CD8-positive, alpha-beta memory T cell (primary cell): ENCODE measurements around the gene SH3BP4. TPM values are rescaled to one million over a fixed set of nuclear protein-coding genes. Genes with fewer than 3 reads are reported as not detected.

ENCODE experiments used
- CTCF ChIA-PET: fragments of 350-600 bp; sonication (Branson Sonifier 250); formaldehyde crosslinking; loops from one replicate; lab custom pipeline; 2021; ENCODE audit warnings: antibody characterized with exemption; lab: Charles Lee
- POLR2A ChIA-PET: fragments of 350-600 bp; sonication (Branson Sonifier 250); formaldehyde crosslinking; loops from one replicate; lab custom pipeline; 2021; ENCODE audit warnings: antibody characterized with exemption; lab: Charles Lee
- DNase-seq, 5 donors: peaks; one replicate each; pipeline versions ENCODE4 v3.0.0 to v3.0.0-alpha.2; 2020 to 2022; ENCODE audit warnings: mixed read lengths in 1 of 5
- H3K27ac ChIP-seq: one replicate; pipeline ENCODE4 v1.7.0; 2013; ENCODE audit warnings: low read depth, mild to moderate bottlenecking, low read length, moderate library complexity
- H3K27me3 ChIP-seq: 2 replicates; pipeline ENCODE4 v1.7.0; 2013; ENCODE audit warnings: low read length, mild to moderate bottlenecking; ENCODE audit not compliant: insufficient read depth, poor library complexity, severe bottlenecking
- H3K36me3 ChIP-seq: 2 replicates; pipeline ENCODE4 v1.7.0; 2013; ENCODE audit warnings: mild to moderate bottlenecking, low read length, moderate library complexity; ENCODE audit not compliant: insufficient read depth
- H3K4me1 ChIP-seq: 2 replicates; pipeline ENCODE4 v1.7.0; 2013; ENCODE audit warnings: mild to moderate bottlenecking, low read length, moderate library complexity; ENCODE audit not compliant: insufficient read depth
- H3K4me3 ChIP-seq: 2 replicates; pipeline ENCODE4 v1.7.0; 2013; ENCODE audit warnings: mild to moderate bottlenecking, low read length
- H3K9me3 ChIP-seq: 2 replicates; pipeline ENCODE4 v1.7.0; 2013; ENCODE audit warnings: mild to moderate bottlenecking, low read length
- H3K27ac Mint-ChIP-seq, 8 donors: one replicate each; pipeline ENCODE4 v1.8.0; 2020 to 2021; ENCODE audit warnings: mixed read lengths in 8 of 8, mild to moderate bottlenecking in 6 of 8, inconsistent platforms in 3 of 8, moderate library complexity in 3 of 8
- H3K27me3 Mint-ChIP-seq, 2 donors: one replicate each; pipeline ENCODE4 v1.8.0; 2020 to 2021; ENCODE audit warnings: mixed read lengths in 2 of 2, mild to moderate bottlenecking in 1 of 2, moderate library complexity in 1 of 2
- H3K36me3 Mint-ChIP-seq, 3 donors: one replicate each; pipeline ENCODE4 v1.8.0; 2020 to 2021; ENCODE audit warnings: mixed read lengths in 3 of 3, inconsistent platforms in 1 of 3, mild to moderate bottlenecking in 1 of 3
- H3K4me1 Mint-ChIP-seq, 3 donors: one replicate each; pipeline ENCODE4 v1.8.0; 2020 to 2021; ENCODE audit warnings: mixed read lengths in 3 of 3, inconsistent platforms in 1 of 3, mild to moderate bottlenecking in 1 of 3
- H3K4me3 Mint-ChIP-seq, 7 donors: one replicate each; pipeline ENCODE4 v1.8.0; 2020 to 2021; ENCODE audit warnings: mixed read lengths in 7 of 7, mild to moderate bottlenecking in 6 of 7, moderate library complexity in 4 of 7, inconsistent platforms in 2 of 7
- H3K9me3 Mint-ChIP-seq, 5 donors: one replicate each; pipeline ENCODE4 v1.8.0; 2020 to 2022; ENCODE audit warnings: mixed read lengths in 5 of 5, mild to moderate bottlenecking in 3 of 5, moderate library complexity in 2 of 5, inconsistent platforms in 1 of 5
- polyA plus RNA-seq: library from polyadenylated mRNA; unstranded; fragments of 300-500 nt; fragmentation: Illumina TruSeq; gene quantifications from one replicate; pipeline ENCODE4 v1.2.3, GENCODE V29; 2021
- total RNA-seq, 2 experiments: library from RNA; stranded (reverse); gene quantifications; one replicate each; pipeline ENCODE4 v1.2.3, GENCODE V29; 2021

Gene SH3BP4
- total and polyA plus RNA-seq, 3 experiments from 2014 or later = 0.18 TPM; not detected in 2

GRCh38 chr2:234957834-234958135 is 6.0 kb downstream of the SH3BP4 start:
- no peaks in the 10 kb centered on the region for H3K36me3 Mint-ChIP-seq
- CTCF ChIA-PET = no interaction called here

GRCh38 chr2:234958311-234958710 is 6.5 kb downstream of the SH3BP4 start:
- ChIA-PET CTCF (no interaction called here), POLR2A (no interaction called here)
- no peaks in the 10 kb centered on the region for H3K36me3 ChIP-seq
- no peaks in the 10 kb centered on the region for H3K9me3 ChIP-seq
- peaks cover 6% of the 10 kb centered on the region for H3K27me3 ChIP-seq
- Mint-ChIP-seq H3K27ac (no peak overlapping the region), H3K4me3 (peak overlapping the region in 1 of 7 donors; percentile 17), H3K9me3 (peaks cover 0 to 4% (median 0%) of the 10 kb centered on the region in 5 donors), H3K4me1 (peaks cover 0 to 4% (median 2%) of the 10 kb centered on the region in 3 donors), H3K27me3 (peaks cover 15 to 39% of the 10 kb centered on the region in 2 donors), H3K36me3 (no peaks in the 10 kb centered on the region)
- DNase-seq = no peak
- no peaks in the 10 kb centered on the region for H3K4me1 ChIP-seq
- no peak overlapping the region for H3K4me3 ChIP-seq
- no peak overlapping the region for H3K27ac ChIP-seq

More at GRCh38 chr2:234957834-234958135, 6.0 kb downstream of the SH3BP4 start:
- no peaks in the 10 kb centered on the region for H3K9me3 ChIP-seq
- POLR2A ChIA-PET = no interaction called here
- Mint-ChIP-seq H3K27ac (no peak overlapping the region), H3K27me3 (peaks cover 21 to 44% of the 10 kb centered on the region in 2 donors), H3K4me1 (peaks cover 0 to 10% (median 5%) of the 10 kb centered on the region in 3 donors), H3K9me3 (peaks cover 0 to 4% (median 0%) of the 10 kb centered on the region in 5 donors), H3K4me3 (no peak overlapping the region)
- no peaks in the 10 kb centered on the region for H3K4me1 ChIP-seq
- DNase-seq = no peak
- H3K36me3 ChIP-seq = no peaks in the 10 kb centered on the region
- no peak overlapping the region for H3K4me3 ChIP-seq
- H3K27ac ChIP-seq = no peak overlapping the region
- H3K27me3 ChIP-seq = peaks cover 6% of the 10 kb centered on the region

- Mint-ChIP-seq H3K4me1 (peaks cover 0 to 3% (median 2%) of the 10 kb centered on the region in 3 donors), H3K36me3 (no peaks in the 10 kb centered on the region), H3K9me3 (peaks cover 0 to 4% (median 0%) of the 10 kb centered on the region in 5 donors), H3K4me3 (peak overlapping the region in 1 of 7 donors; percentile 17), H3K27me3 (peaks cover 10 to 36% of the 10 kb centered on the region in 2 donors), H3K27ac (no peak overlapping the region)
- ChIA-PET CTCF (no interaction called here), POLR2A (no interaction called here)
- no peak overlapping the region for H3K4me3 ChIP-seq
- peaks cover 2% of the 10 kb centered on the region for H3K27me3 ChIP-seq
- no peaks in the 10 kb centered on the region for H3K4me1 ChIP-seq
- no peaks in the 10 kb centered on the region for H3K9me3 ChIP-seq
- no peak for DNase-seq
- no peak overlapping the region for H3K27ac ChIP-seq
- H3K36me3 ChIP-seq = no peaks in the 10 kb centered on the region
Measured at GRCh38 chr2:234958746-234959395, 7.1 kb downstream of the SH3BP4 start.

GRCh38 chr2:234960175-234961088 is 8.6 kb downstream of the SH3BP4 start:
- no peak overlapping the region for H3K27ac Mint-ChIP-seq
- no peaks in the 10 kb centered on the region for H3K4me1 Mint-ChIP-seq
- no peak overlapping the region for H3K4me3 Mint-ChIP-seq
- H3K9me3 Mint-ChIP-seq = no peaks in the 10 kb centered on the region
- no peak for DNase-seq
- peaks cover 3 to 23% of the 10 kb centered on the region in 2 donors for H3K27me3 Mint-ChIP-seq
- Histone ChIP-seq H3K4me3 (no peak overlapping the region), H3K36me3 (no peaks in the 10 kb centered on the region), H3K27me3 (no peaks in the 10 kb centered on the region), H3K27ac (no peak overlapping the region), H3K9me3 (no peaks in the 10 kb centered on the region), H3K4me1 (no peaks in the 10 kb centered on the region)
- POLR2A ChIA-PET = no interaction called here
- no peaks in the 10 kb centered on the region for H3K36me3 Mint-ChIP-seq
- CTCF ChIA-PET = no interaction called here

GRCh38 chr2:234961784-234962183 is 10.0 kb downstream of the SH3BP4 start:
- H3K4me1 ChIP-seq = no peaks in the 10 kb centered on the region
- Mint-ChIP-seq H3K9me3 (no peaks in the 10 kb centered on the region), H3K36me3 (no peaks in the 10 kb centered on the region), H3K4me1 (no peaks in the 10 kb centered on the region), H3K27ac (no peak overlapping the region), H3K4me3 (no peak overlapping the region), H3K27me3 (peaks cover 3 to 19% of the 10 kb centered on the region in 2 donors)
- H3K36me3 ChIP-seq = no peaks in the 10 kb centered on the region
- no peak overlapping the region for H3K4me3 ChIP-seq
- ChIA-PET CTCF (no interaction called here), POLR2A (no interaction called here)
- no peaks in the 10 kb centered on the region for H3K27me3 ChIP-seq
- H3K27ac ChIP-seq = no peak overlapping the region
- no peaks in the 10 kb centered on the region for H3K9me3 ChIP-seq
- no peak for DNase-seq

GRCh38 chr2:234963773-234964615 is 12.2 kb downstream of the SH3BP4 start:
- no peaks in the 10 kb centered on the region for H3K4me1 ChIP-seq
- H3K9me3 ChIP-seq = no peaks in the 10 kb centered on the region
- H3K27me3 ChIP-seq = no peaks in the 10 kb centered on the region
- CTCF ChIA-PET = no interaction called here
- POLR2A ChIA-PET = no interaction called here
- Mint-ChIP-seq H3K36me3 (no peaks in the 10 kb centered on the region), H3K27me3 (peaks cover 3 to 15% of the 10 kb centered on the region in 2 donors), H3K4me3 (no peak overlapping the region), H3K27ac (no peak overlapping the region), H3K9me3 (no peaks in the 10 kb centered on the region), H3K4me1 (no peaks in the 10 kb centered on the region)
- H3K4me3 ChIP-seq = no peak overlapping the region
- no peak for DNase-seq
- no peak overlapping the region for H3K27ac ChIP-seq
- no peaks in the 10 kb centered on the region for H3K36me3 ChIP-seq

GRCh38 chr2:234964631-234965461 is 13.0 kb downstream of the SH3BP4 start:
- H3K4me3 Mint-ChIP-seq = no peak overlapping the region
- Histone ChIP-seq H3K27me3 (no peaks in the 10 kb centered on the region), H3K4me3 (no peak overlapping the region), H3K9me3 (no peaks in the 10 kb centered on the region), H3K4me1 (no peaks in the 10 kb centered on the region), H3K36me3 (no peaks in the 10 kb centered on the region), H3K27ac (no peak overlapping the region)
- DNase-seq = no peak
- H3K27ac Mint-ChIP-seq = no peak overlapping the region
- no peaks in the 10 kb centered on the region for H3K9me3 Mint-ChIP-seq
- ChIA-PET CTCF (no interaction called here), POLR2A (no interaction called here)
- H3K36me3 Mint-ChIP-seq = no peaks in the 10 kb centered on the region
- no peaks in the 10 kb centered on the region for H3K4me1 Mint-ChIP-seq
- peaks cover 3 to 15% of the 10 kb centered on the region in 2 donors for H3K27me3 Mint-ChIP-seq
